ENCODE results near the gene SPECC1.

Gene SPECC1

GRCh38 chr17:20109076-20109475 is 99.9 kb downstream of the SPECC1 start:
- Histone ChIP-seq H3K27ac (replicated peaks) (no peak overlapping the region), H3K4me3 (replicated peaks; ENCODE audit: insufficient read depth, low read length) (no peak overlapping the region), H3K27me3 (ENCODE audit: insufficient read depth, poor library complexity, severe bottlenecking) (no peaks in the 10 kb centered on the region)
- TF ChIP-seq GABPA (IDR thresholded peaks at IDR 0.05; ENCODE audit: low read depth) = no peak
- no peak for TF ChIP-seq CTCF (IDR thresholded peaks at IDR 0.05; ENCODE audit: insufficient read depth, low read length)
- no peak for TF ChIP-seq SPI1 (IDR thresholded peaks at IDR 0.05; ENCODE audit: borderline replicate concordance, low read depth)
- TF ChIP-seq REST (IDR thresholded peaks at IDR 0.05; ENCODE audit: insufficient replicate concordance, low read depth) = no peak
- TF ChIP-seq POLR2AphosphoS5 (IDR thresholded peaks at IDR 0.05; ENCODE audit: low read depth) = no peak
- no peak for DNase-seq (ENCODE audit: low read depth in 1 of 2, low spot score in 1 of 2)

- H3K4me3 ChIP-seq (replicated peaks; ENCODE audit: insufficient read depth, low read length) = no peak overlapping the region
- DNase-seq (ENCODE audit: low read depth in 1 of 2, low spot score in 1 of 2) = no peak
- H3K27me3 ChIP-seq (ENCODE audit: insufficient read depth, poor library complexity, severe bottlenecking) = no peaks in the 10 kb centered on the region
- TF ChIP-seq GABPA (IDR thresholded peaks at IDR 0.05; ENCODE audit: low read depth) (no peak), SPI1 (IDR thresholded peaks at IDR 0.05; ENCODE audit: borderline replicate concordance, low read depth) (no peak), REST (IDR thresholded peaks at IDR 0.05; ENCODE audit: insufficient replicate concordance, low read depth) (no peak), POLR2AphosphoS5 (IDR thresholded peaks at IDR 0.05; ENCODE audit: low read depth) (no peak), CTCF (IDR thresholded peaks at IDR 0.05; ENCODE audit: insufficient read depth, low read length) (no peak)
- H3K27ac ChIP-seq (replicated peaks) = no peak overlapping the region
These were observed 102.4 kb downstream of the SPECC1 start for GRCh38 chr17:20111538-20111937.

- DNase-seq (ENCODE audit: low read depth in 1 of 2, low spot score in 1 of 2) = no peak
- Histone ChIP-seq H3K27ac (replicated peaks) (no peak overlapping the region), H3K4me3 (replicated peaks; ENCODE audit: insufficient read depth, low read length) (no peak overlapping the region), H3K27me3 (ENCODE audit: insufficient read depth, poor library complexity, severe bottlenecking) (no peaks in the 10 kb centered on the region)
- TF ChIP-seq SPI1 (IDR thresholded peaks at IDR 0.05; ENCODE audit: borderline replicate concordance, low read depth) (no peak), REST (IDR thresholded peaks at IDR 0.05; ENCODE audit: insufficient replicate concordance, low read depth) (no peak), CTCF (IDR thresholded peaks at IDR 0.05; ENCODE audit: insufficient read depth, low read length) (no peak), POLR2AphosphoS5 (IDR thresholded peaks at IDR 0.05; ENCODE audit: low read depth) (no peak), GABPA (IDR thresholded peaks at IDR 0.05; ENCODE audit: low read depth) (no peak)
These were observed 105.3 kb downstream of the SPECC1 start for GRCh38 chr17:20114466-20114865.

All from HL-60 (cell line).